ENCODE data around the gene RADIL. TPM values are rescaled to one million over a fixed set of nuclear protein-coding genes. Genes with fewer than 3 reads are reported as not detected.

Gene RADIL
- total and polyA plus RNA-seq, 2 of the 13 experiments (the other 11 are each of a cell fraction or from before 2014, with no cell fraction given), result 0.05 to 0.09 TPM

- no peak for FAIRE-seq
- POLR2A ChIA-PET, result no interaction called here
Observed at GRCh38 chr7:4857189-4857588, 26.3 kb downstream of the RADIL start.

More at GRCh38 chr7:4857189-4857588, 26.3 kb downstream of the RADIL start:
- no peaks in the 10 kb centered on the region for H3K79me2 ChIP-seq (ENCODE audit: insufficient read depth, low read length)
- H3K27me3 ChIP-seq (ENCODE audit: control insufficient read depth in 1 of 2, insufficient read depth in 2 of 2, low read length in 2 of 2), result peaks cover 0 to 21% of the 10 kb centered on the region in 2 experiments; a peak in 3 of 5 replicates
- H3K4me3 ChIP-seq (replicated peaks in 1 of 3; ENCODE audit: insufficient read depth in 1 of 3, low read depth in 2 of 3, low read length in 3 of 3), result no peak overlapping the region
- no peak overlapping the region for H3K9ac ChIP-seq (ENCODE audit: insufficient read depth, low read depth, low read length)
- H3K9me3 ChIP-seq (ENCODE audit: low read length), result no peaks in the 10 kb centered on the region
- H3K36me3 ChIP-seq (replicated peaks in 1 of 2; ENCODE audit: control insufficient read depth in 1 of 2, insufficient read depth in 2 of 2, low read length in 2 of 2), result no peaks in the 10 kb centered on the region
- TF ChIP-seq SMARCE1 (IDR thresholded peaks at IDR 0.05; ENCODE audit: borderline replicate concordance) (no peak), SMAD1 (CRISPR knock-in tag; IDR thresholded peaks at IDR 0.05; ENCODE audit: borderline replicate concordance, low read depth) (no peak), ZNF660 (CRISPR knock-in tag; IDR thresholded peaks at IDR 0.05; ENCODE audit: borderline replicate concordance, low read depth) (no peak), PHF5A (CRISPR knock-in tag; IDR thresholded peaks at IDR 0.05; ENCODE audit: low read depth, unreplicated experiment) (no peak), ZNF350 (CRISPR knock-in tag; IDR thresholded peaks at IDR 0.05; ENCODE audit: borderline replicate concordance, low read depth) (no peak), ZBED4 (CRISPR knock-in tag; IDR thresholded peaks at IDR 0.05; ENCODE audit: borderline replicate concordance) (no peak), HNF4A (CRISPR knock-in tag; IDR thresholded peaks at IDR 0.05) (no peak), RFX1 (IDR thresholded peaks at IDR 0.05) (no peak), ZSCAN31 (CRISPR knock-in tag; IDR thresholded peaks at IDR 0.05; ENCODE audit: low read depth) (no peak), ZNF205 (CRISPR knock-in tag; IDR thresholded peaks at IDR 0.05) (no peak), ATM (IDR thresholded peaks at IDR 0.05; ENCODE audit: borderline replicate concordance) (no peak)
- WGBS (ENCODE audit: low lambda C conversion rate), result under 1% methylated on average over 3 of the region's 3 CpGs
- no peak overlapping the region for H3K4me2 ChIP-seq (ENCODE audit: low read depth, low read length)
- H4K20me1 ChIP-seq (ENCODE audit: insufficient read depth, low read length), result no peaks in the 10 kb centered on the region
- H3K4me1 ChIP-seq (ENCODE audit: insufficient read depth, low read length), result peaks cover 13% of the 10 kb centered on the region
- in situ Hi-C loops (cut with HindIII; ENCODE audit: extremely low pct_ligation_motif_present, low pct_unique_long_range_greater_than_20kb) (no loop called here), intact Hi-C loops (cut with micrococcal nuclease; ENCODE audit: unreplicated experiment) (no loop called here)
- H3K27ac ChIP-seq (ENCODE audit: extremely low read length, insufficient read depth, low read length), result no peak overlapping the region
- CTCF ChIA-PET (ENCODE audit: low intra/inter-chr PET ratio, low total read pairs), result no interaction called here
- ATAC-seq (no peak), DNase-seq (ENCODE audit: low spot score) (no peak)
- H2AFZ ChIP-seq (ENCODE audit: low read length), result no peak overlapping the region
- BruUV-seq (replicated peaks), result no TSS peak
